Activated gamma-delta T cell treated with Interleukin-2 at 50 U/mL for 16 hours (primary cell): Measurements from ENCODE around the gene TSC22D2.
"Not testable (repeated sequence)": the region's sequence is repeated elsewhere in the genome, so short reads cannot be mapped to it uniquely, and the experiment has no call there.

Experiments
- DNase-seq: peaks from one replicate; pipeline ENCODE4 v3.0.0-alpha.2; 2020

TSC22D2 gene

DNA sequence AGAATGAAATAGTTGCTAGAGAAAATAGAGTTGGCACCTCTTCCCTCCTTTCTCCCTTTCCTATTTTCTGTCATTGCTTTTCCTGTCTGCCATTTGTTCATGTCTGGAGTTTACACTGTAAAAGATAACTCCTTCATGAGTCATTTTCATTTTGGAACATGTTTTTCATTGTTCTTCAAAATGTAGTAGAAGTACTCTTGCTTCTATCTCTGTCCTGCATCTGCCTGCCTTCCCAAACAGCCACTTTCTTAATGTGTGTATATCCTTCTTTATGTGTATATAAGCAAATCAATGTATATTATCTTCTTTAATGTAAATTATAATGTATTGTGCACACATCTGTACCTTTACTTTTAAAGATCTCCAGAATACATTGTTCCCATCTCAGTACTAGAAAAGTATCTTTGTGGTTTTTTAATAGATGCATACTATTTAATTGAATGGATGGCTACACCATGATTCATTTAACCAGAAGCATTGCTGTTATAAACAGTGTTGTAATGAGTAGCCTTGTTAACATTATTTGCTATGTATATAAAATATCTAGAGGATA is 41.1 kb downstream of the TSC22D2 start:
- no peak for DNase-seq

DNA sequence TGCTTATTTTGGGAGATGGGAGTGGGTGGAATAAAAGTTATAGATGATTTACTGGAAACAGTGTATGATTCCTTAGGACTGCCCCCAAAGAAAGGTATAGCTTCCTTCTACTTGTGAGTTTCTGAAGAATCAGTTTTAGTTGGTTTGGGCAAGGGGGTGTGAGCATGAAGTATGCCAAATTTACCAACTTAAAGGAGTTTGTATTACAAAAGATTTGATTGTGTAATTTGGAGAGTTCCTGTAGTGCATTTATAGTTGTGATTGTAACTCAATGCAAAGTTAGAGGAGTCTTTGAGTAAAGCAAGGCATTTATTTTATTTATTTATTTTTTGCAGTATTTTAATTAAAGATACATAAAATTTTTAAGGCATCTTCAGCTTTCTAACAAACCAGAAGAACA is 42.8 kb downstream of the TSC22D2 start:
- no peak for DNase-seq

DNA sequence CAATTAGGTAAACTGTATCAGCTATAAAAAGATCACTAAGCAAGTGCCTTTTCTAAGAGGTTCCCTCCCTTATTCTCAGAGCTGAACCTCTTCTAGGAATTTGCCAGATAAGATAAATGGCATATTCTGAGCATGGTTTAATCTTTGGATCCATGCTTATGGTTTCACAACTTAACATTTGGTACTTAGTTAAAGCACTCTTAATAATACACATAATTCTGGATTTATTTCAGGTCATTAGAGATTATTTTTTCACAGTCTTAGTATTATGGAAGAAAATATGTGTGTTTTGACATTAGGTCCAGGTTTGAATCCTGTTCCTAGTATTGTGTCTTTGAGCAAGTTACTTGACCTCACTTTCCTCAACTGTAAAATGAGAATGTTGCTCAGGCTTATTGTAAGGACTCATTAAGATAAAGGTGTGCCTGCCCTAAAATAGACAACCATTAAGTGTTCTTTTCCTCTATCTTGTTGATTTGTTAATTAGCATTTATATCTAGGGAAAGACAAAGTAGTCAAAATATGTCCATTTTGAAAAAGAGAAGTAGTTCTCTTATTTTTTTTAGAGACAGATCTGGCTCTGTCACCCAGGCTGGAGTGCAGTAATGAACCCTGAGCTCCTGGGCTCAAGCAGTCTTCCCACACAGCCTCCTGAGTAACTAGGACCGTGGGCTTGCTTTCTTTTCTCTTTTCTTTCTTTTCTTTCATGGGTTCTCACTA is 43.4 kb downstream of the TSC22D2 start:
- no peak for DNase-seq

GRCh38 chr3:150453353-150453752 is 45.3 kb downstream of the TSC22D2 start:
- DNase-seq, result no peak

- no peak for DNase-seq
Observed at GRCh38 chr3:150454085-150454484, 46.0 kb downstream of the TSC22D2 start.

DNA sequence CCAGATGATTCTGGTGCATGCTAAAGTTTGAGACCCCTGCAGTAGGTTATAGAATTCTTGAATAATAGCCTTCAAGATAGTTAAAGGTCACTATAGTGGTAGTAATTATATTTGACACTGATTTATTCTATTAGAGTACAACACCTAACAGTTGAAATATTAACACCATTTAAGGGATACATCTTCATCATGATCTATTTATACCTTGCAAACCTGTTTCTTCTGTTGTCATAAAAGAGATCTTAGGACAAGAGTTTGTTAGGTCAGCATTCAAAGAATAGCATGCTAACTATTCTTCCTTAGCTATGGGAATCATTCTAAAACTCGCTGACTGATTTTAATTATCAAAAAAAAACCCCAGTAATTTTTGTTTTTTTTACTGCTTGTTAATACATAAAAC is 46.5 kb downstream of the TSC22D2 start:
- no peak for DNase-seq

DNA sequence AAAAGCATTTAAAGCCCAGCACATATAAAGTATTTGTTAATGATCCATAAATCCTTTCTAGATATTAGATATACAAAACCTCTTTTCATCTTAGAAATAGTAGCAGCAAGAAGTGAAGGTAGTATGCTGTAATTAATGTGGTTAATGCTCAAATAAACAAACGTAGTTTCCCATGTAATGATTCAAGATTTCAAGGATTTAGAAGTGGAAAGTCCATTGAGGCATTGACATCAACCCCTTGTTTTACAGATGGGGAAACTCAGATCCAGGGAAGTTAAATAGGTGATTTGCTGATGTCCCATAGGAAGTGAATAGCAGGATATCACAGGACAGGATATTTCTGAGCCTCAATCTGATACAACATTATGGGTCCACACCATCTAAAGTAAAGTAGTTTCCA is 47.2 kb downstream of the TSC22D2 start:
- DNase-seq, result no peak

- DNase-seq, result no peak
Observed at GRCh38 chr3:150458001-150458400, 49.9 kb downstream of the TSC22D2 start.

DNA sequence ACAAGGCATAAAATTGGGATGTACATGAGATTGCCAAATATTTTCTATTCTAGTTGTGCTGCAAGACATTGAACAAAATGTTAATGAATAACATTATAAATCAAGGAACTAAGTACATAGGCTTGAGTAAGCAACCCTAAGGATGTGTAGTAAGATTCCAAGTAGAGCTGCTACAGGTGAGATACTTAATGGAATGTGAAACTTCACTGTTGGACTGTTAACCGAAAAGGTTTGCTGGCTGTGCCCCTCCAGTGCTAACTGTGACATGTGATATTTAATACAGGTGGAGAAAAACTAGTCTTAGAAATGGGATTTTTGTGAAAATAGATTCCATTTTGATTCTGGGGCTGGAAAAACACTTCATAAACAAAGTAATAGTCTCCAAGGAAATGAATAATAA is 52.4 kb downstream of the TSC22D2 start:
- no peak for DNase-seq

DNA sequence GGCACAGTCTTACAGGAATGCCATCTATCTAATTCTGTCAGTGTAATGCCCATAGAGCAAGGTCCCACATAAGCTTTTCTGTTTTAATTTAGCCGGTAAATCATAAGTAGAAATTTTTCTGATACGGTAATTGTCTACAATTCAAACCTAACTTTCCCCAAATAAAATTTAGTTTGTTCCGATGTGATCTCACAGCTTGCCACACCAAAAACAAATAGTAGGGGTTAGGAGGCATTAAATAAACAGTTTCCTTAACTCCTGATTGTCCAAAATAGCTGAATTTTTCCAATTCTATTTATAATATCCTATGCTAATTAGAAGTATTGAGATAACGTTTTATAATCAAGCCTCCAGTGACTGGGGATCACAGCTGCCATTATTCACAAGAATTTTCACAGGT is 53.3 kb downstream of the TSC22D2 start:
- no peak for DNase-seq

- DNase-seq, result no peak
Observed at GRCh38 chr3:150462108-150462507, 54.0 kb downstream of the TSC22D2 start.

DNA sequence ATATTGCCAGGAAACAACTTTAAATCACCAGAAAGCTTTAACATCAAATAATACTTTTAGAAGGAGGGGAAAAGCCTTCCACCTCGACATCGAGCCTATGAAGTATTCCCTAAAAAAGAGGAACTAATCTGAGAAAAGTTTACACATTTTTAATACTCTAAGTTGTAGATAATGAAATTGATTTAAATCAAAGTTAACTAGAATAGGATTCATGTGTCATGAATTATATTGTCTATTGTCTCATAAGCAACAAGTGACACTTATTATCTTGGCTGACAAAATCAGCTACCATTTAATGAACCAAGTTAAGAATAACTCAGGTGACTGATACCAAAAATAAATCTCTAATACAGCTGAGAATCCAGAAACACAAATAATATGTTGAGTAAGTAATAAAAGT is 56.6 kb downstream of the TSC22D2 start:
- DNase-seq, result no peak

DNA sequence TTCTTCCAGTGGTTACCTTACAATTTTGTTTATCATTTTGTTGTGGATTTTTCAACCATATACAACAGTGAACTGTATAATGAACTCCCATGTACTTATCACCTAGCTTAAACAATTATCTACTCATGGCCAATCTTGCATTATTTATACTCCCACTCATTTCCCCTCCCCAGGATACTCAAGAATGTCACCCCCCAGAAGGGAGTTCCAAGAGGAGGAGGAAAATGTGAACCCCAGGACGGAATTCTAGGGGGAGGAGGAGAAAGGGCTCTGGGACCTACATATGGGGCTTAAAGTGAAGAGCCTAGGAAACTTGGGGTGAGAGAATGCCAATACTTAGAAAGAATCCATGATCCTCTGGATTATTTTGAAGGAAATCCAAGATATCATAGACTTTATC is 59.3 kb downstream of the TSC22D2 start:
- no peak for DNase-seq

- DNase-seq, result no peak
Observed at GRCh38 chr3:150469031-150469930, 61.2 kb downstream of the TSC22D2 start.

GRCh38 chr3:150469931-150470740 is 62.0 kb downstream of the TSC22D2 start:
- DNase-seq, result no peak

GRCh38 chr3:150472421-150472820 is 64.3 kb downstream of the TSC22D2 start:
- DNase-seq, result no peak

GRCh38 chr3:150473161-150473560 is 65.1 kb downstream of the TSC22D2 start:
- DNase-seq, result not testable (repeated sequence)

GRCh38 chr3:150479370-150479769 is 71.3 kb downstream of the TSC22D2 start:
- no peak for DNase-seq

DNA sequence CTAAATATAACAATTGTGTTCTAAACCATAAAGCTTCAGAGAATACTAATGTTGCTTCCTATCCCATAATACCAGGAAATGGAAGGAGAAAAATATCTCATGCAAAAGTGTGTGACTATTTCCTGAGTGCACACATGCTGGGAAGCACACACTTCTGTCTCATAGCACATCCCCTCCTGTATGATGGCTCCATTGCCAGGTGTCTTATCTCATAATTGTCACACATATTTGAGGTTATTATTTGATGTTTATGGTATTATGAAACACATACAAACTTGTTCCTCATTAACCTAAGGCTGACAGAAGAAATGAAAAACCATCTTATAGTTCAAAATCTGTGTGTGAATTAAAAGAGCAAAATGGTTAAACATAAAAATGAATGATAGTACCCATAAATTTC is 72.8 kb downstream of the TSC22D2 start:
- no peak for DNase-seq

- no peak for DNase-seq
Observed at GRCh38 chr3:150483226-150483625, 75.1 kb downstream of the TSC22D2 start.

GRCh38 chr3:150484410-150484809 is 76.3 kb downstream of the TSC22D2 start:
- DNase-seq, result no peak

- no peak for DNase-seq
Observed at GRCh38 chr3:150488867-150489266, 80.8 kb downstream of the TSC22D2 start.
